CD1c-positive myeloid dendritic cell (primary cell): ENCODE results near the gene FOXL3.
"Not testable (repeated sequence)": the region's sequence is repeated elsewhere in the genome, so short reads cannot be mapped to it uniquely, and the experiment has no call there.

Source experiments
- DNase-seq: peaks from one replicate; pipeline ENCODE4 v3.0.0-alpha.2; 2016; ENCODE audit errors: extremely low spot score

Gene FOXL3

GRCh38 chr7:289209-289755 lies 688 bp upstream of the FOXL3 start:
- no peak for DNase-seq

GRCh38 chr7:290554-291372 lies 793 bp downstream of the FOXL3 start:
- DNase-seq = no peak

DNA sequence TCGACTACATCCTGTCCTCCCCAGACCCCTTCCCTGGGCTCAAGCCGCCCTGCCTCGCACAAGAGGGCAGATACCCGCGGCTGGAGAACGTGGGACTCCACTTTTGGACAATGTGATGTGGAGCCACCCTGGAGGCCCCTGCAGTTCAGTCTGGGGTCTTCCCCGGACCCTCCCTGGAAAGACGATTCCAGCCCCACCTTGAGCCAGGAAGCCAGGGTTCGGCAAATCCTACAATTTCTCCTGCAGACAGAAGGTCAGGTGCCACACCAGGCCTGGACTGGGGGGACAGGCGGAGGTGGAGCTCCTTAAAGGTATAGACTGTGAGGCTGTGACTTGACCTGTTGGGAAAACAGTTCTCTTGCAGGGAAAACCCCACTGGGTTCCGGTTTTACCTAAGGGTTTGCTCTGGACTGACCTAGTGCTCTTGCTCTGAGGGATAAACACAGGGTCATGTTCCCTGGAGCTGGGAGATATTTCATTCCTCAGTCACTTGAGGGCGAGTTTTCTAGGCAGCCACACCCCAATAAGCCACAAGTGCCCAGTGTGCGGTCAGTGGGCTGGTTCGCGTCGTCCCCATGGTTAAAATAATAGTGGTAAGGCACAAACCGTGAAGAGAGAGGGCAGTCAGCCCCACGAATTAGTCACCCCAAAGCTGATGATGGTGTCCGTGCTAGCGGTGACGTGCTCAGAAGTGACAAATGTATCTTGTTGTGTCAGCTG lies 1.6 kb downstream of the FOXL3 start:
- DNase-seq = no peak

GRCh38 chr7:292226-292625 lies 2.3 kb downstream of the FOXL3 start:
- DNase-seq = no peak

GRCh38 chr7:292826-293225 lies 2.9 kb downstream of the FOXL3 start:
- no peak for DNase-seq

- DNase-seq = no peak
Observed at GRCh38 chr7:293681-294439, 3.9 kb downstream of the FOXL3 start.

DNA sequence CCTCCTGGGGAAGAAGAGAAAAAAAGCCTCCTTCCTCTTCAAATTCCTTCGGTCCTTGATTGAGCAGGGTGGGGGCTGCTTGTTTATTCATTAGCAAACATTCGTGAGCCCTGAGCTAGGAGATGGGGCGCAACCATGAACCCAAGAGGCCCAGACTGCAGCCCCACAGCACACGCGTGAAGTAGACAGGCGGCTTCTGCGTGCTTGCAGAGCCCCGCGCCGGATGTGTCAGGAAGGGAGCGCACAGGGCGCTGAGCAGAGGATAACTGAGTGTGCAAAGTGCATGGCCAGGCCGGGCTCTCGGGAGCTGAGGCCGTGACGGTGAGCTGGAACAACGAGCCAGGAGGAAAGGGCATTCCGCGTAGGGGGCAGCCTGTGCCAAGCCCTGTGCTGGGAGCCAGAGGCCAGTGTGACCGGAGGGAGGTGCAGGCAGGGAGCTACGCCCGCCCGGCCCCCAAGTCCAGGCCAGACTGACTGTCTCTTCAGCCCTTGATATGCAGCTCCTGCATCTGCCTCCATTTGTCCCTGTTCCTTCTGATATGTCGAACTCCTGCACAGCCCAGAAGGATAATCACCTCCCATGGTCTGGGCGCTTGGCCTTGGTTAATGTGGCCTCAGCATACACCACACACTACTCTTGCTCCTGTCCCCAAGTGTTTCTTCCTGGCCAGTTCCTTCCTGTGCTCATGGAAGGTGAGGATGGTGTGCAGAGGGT lies 4.6 kb downstream of the FOXL3 start:
- no peak for DNase-seq

- DNase-seq = no peak
Observed at GRCh38 chr7:295155-296154, 5.5 kb downstream of the FOXL3 start.

GRCh38 chr7:296373-296945 lies 6.5 kb downstream of the FOXL3 start:
- DNase-seq = no peak

DNA sequence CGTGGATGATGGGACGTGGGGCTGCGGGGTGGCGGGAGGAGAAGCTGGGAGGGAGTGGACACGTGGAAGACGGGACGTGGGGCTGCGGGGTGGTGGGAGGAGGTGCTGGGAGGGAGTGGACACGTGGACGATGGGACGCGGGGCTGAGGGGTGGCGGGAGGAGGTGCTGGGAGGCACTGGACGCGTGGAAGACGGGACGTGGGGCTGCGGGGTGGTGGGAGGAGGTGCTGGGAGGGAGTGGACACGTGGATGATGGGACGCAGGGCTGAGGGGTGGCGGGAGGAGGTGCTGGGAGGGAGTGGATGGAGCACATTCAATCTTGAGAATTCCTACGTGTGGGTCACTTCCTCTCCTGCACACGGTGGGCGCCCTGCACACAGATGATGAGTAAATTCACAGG lies 7.2 kb downstream of the FOXL3 start:
- not testable (repeated sequence) for DNase-seq

- DNase-seq = no peak
Observed at GRCh38 chr7:297611-298374, 7.8 kb downstream of the FOXL3 start.

GRCh38 chr7:298375-298702 lies 8.4 kb downstream of the FOXL3 start:
- DNase-seq = no peak

GRCh38 chr7:298743-299142 lies 8.8 kb downstream of the FOXL3 start:
- no peak for DNase-seq

- no peak for DNase-seq
Observed at GRCh38 chr7:299169-299568, 9.2 kb downstream of the FOXL3 start.

- no peak for DNase-seq
Observed at GRCh38 chr7:299628-300027, 9.7 kb downstream of the FOXL3 start.

DNA sequence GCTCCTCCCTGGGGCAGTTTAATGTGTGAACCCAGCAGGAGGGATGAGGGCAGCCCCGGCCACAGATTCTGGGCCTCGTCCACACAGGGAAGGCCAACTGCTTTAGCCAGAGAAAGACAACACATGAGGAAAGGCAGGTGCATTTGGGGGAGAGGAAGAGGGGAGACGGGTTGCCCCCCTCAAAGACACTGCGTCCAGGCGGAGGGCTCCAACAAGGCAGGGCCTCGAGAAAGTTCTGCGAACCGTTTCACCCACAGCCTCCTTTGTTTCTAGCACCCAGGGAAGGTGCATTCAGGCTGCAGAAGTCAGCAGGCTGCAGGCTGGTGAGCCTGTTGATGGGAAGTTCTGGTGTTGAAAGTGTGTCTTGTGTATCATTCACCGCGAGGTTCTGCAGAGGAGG lies 10.1 kb downstream of the FOXL3 start:
- no peak for DNase-seq

DNA sequence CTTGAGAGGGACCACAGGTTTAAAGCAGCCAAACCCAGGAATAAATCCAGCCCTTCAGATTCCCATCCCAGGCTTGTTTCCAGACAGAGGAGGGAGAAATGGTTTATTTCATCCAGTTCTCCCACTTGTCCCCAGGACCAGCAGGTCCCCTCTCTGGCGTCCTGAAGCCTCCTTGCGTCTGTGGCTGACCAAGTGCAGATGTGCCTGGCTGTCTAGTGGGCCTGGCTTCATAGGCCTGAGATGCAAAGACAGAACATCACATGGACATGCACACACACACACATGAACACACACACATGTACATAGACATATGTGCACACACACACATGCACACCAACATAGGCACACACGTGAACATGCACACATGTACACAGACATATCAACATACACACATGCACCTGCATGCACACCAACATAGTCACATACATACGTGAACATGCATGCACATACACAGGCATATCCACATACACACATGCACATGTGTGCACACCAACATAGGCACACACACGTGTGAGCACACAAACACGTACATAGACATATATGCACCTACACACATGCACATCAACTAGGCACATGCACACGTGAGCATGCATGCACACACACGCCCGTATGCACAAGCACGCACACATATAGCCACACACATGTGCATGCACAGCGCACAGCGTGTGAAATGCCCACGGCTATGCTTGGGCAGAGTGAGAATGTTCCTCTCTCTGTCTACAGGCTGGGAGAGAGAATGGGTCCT lies 10.7 kb downstream of the FOXL3 start:
- DNase-seq = no peak

- DNase-seq = no peak
Observed at GRCh38 chr7:301291-302053, 11.5 kb downstream of the FOXL3 start.
